PC-9 (cell line): ENCODE results near the gene CASP3. TPM values are rescaled to one million over a fixed set of nuclear protein-coding genes. Genes with fewer than 3 reads are reported as not detected.

Experiments used
- BruUV-seq: library from RNA; stranded (reverse); fragments of 400-500 nt; replicated peaks from 2 replicates; lab custom pipeline; 2021; lab: Mats Ljungman, UMichigan
- CTCF ChIA-PET: fragments of 300-600 bp; sonication (Branson Sonifier 250); formaldehyde crosslinking; loops from one replicate; lab custom pipeline; 2022; ENCODE audit warnings: antibody characterized with exemption; lab: Charles Lee
- POLR2A ChIA-PET: fragments of 300-600 bp; sonication (Branson Sonifier 250); formaldehyde crosslinking; loops from one replicate; lab custom pipeline; 2022; ENCODE audit warnings: antibody characterized with exemption; ENCODE audit not compliant: unreplicated experiment; lab: Charles Lee
- DNase-seq, 2 experiments: peaks; one replicate each; pipeline versions ENCODE4 v3.0.0 to v3.0.0-alpha.2; 2015 to 2022; ENCODE audit warnings: mixed read lengths in 1 of 2
- H2AFZ ChIP-seq: fragments of 200-600 bp; sonication (generic); 2 replicates; pipeline ENCODE4 v1.8.1; 2017; ENCODE audit warnings: antibody characterized with exemption
- H3F3A ChIP-seq: fragments of 200-600 bp; sonication (generic); 2 replicates; pipeline ENCODE4 v1.8.1; 2017; ENCODE audit warnings: antibody characterized with exemption, mild to moderate bottlenecking, low read depth; ENCODE audit not compliant: insufficient read depth
- H3K27ac ChIP-seq: fragments of 200-600 bp; sonication (generic); 2 replicates; pipeline ENCODE4 v1.6.1; 2016; ENCODE audit warnings: mixed run types
- H3K27me3 ChIP-seq: fragments of 200-600 bp; sonication (generic); 2 replicates; pipeline ENCODE4 v1.6.1; 2016; ENCODE audit warnings: low read depth, mixed run types; ENCODE audit not compliant: insufficient read depth
- H3K36me3 ChIP-seq: fragments of 200-600 bp; sonication (generic); 2 replicates; pipeline ENCODE4 v1.6.1; 2016; ENCODE audit warnings: low read depth, mixed run types
- H3K4me1 ChIP-seq: fragments of 200-600 bp; sonication (generic); replicated peaks from 2 replicates; pipeline ENCODE4 v1.6.1; 2016; ENCODE audit warnings: mixed run types; ENCODE audit not compliant: insufficient read depth
- H3K4me2 ChIP-seq: fragments of 200-600 bp; sonication (generic); 2 replicates; pipeline ENCODE4 v1.6.1; 2017; ENCODE audit warnings: mixed run types
- H3K4me3 ChIP-seq: fragments of 200-600 bp; sonication (generic); 2 replicates; pipeline ENCODE4 v1.6.1; 2016; ENCODE audit warnings: mixed run types
- H3K79me2 ChIP-seq: fragments of 200-600 bp; sonication (generic); 2 replicates; pipeline ENCODE4 v1.6.1; 2017; ENCODE audit warnings: low read depth, mixed run types
- H3K9me2 ChIP-seq: fragments of 200-600 bp; sonication (generic); 2 replicates; pipeline ENCODE4 v1.8.1; 2017; ENCODE audit warnings: mild to moderate bottlenecking; ENCODE audit not compliant: insufficient read depth
- H3K9me3 ChIP-seq: fragments of 200-600 bp; sonication (generic); 2 replicates; pipeline ENCODE4 v1.8.1; 2016; ENCODE audit warnings: low read depth; ENCODE audit not compliant: insufficient read depth
- H4K20me1 ChIP-seq: fragments of 200-600 bp; sonication (generic); 2 replicates; pipeline ENCODE4 v1.8.1; 2017; ENCODE audit not compliant: insufficient read depth
- CTCF ChIP-seq: fragments of 200-600 bp; sonication (generic); conservative IDR thresholded peaks from 2 replicates; pipeline ENCODE4 v1.6.1; 2017; ENCODE audit warnings: mixed run types, antibody characterized with exemption, mild to moderate bottlenecking, moderate library complexity
- EZH2 ChIP-seq: fragments of 200-600 bp; sonication (generic); IDR thresholded peaks from 2 replicates; pipeline ENCODE4 v1.8.0; 2017; ENCODE audit warnings: antibody characterized with exemption, low read depth
- intact Hi-C: fragments of 100-400 bp; cut with micrococcal nuclease; formaldehyde crosslinking; loops from one replicate; pipeline ENCODE4 v1.10.0; 2022; ENCODE audit not compliant: unreplicated experiment
- total RNA-seq: library from RNA; stranded (reverse); gene quantifications from 2 replicates; pipeline ENCODE4 v1.2.3, GENCODE V29; 2021

The CASP3 gene
- total RNA-seq, 1 experiment from 2014 or later: 35.7 TPM

- Histone ChIP-seq H3K4me2 (no peak overlapping the region), H3K79me2 (no peaks in the 10 kb centered on the region), H3K9me2 (no peaks in the 10 kb centered on the region), H2AFZ (no peak overlapping the region), H3K27ac (no peak overlapping the region), H4K20me1 (no peaks in the 10 kb centered on the region), H3K4me3 (no peak overlapping the region), H3F3A (peaks cover 19% of the 10 kb centered on the region), H3K9me3 (no peaks in the 10 kb centered on the region), H3K36me3 (no peaks in the 10 kb centered on the region), H3K4me1 (peaks cover 17% of the 10 kb centered on the region), H3K27me3 (no peaks in the 10 kb centered on the region)
- BruUV-seq: no TSS peak
- no peak for DNase-seq
- no peak for TF ChIP-seq EZH2
- TF ChIP-seq CTCF: no peak
- intact Hi-C loops: loop anchor here (5.0 kb wide), 1 partner anchor 397 kb away; no protein-coding TSS in a partner anchor
- ChIA-PET CTCF (interaction anchor here (1.0 kb wide), 1 partner anchor 28 kb away, joined by 4 read pairs; no protein-coding TSS in a partner anchor), POLR2A (no interaction called here)
These were observed 35.4 kb upstream of the CASP3 start for GRCh38 chr4:184684491-184685189.

- Histone ChIP-seq H3K9me3 (no peaks in the 10 kb centered on the region), H3K4me2 (no peak overlapping the region), H3F3A (no peaks in the 10 kb centered on the region), H2AFZ (no peak overlapping the region), H3K4me1 (no peaks in the 10 kb centered on the region), H3K9me2 (no peaks in the 10 kb centered on the region), H3K27ac (no peak overlapping the region), H4K20me1 (no peaks in the 10 kb centered on the region), H3K79me2 (no peaks in the 10 kb centered on the region), H3K4me3 (no peak overlapping the region), H3K27me3 (no peaks in the 10 kb centered on the region), H3K36me3 (no peaks in the 10 kb centered on the region)
- ChIA-PET CTCF (no interaction called here), POLR2A (no interaction called here)
- intact Hi-C loops: no loop called here
- DNase-seq: no peak
- TF ChIP-seq CTCF (no peak), EZH2 (no peak)
- no TSS peak for BruUV-seq
These were observed 32.7 kb upstream of the CASP3 start for GRCh38 chr4:184681916-184682315.

- POLR2A ChIA-PET: no interaction called here
- no peak for DNase-seq
These were observed 31.5 kb upstream of the CASP3 start for GRCh38 chr4:184680698-184681097.

More at GRCh38 chr4:184680698-184681097, 31.5 kb upstream of the CASP3 start:
- BruUV-seq: no TSS peak
- Histone ChIP-seq H3K36me3 (no peaks in the 10 kb centered on the region), H3K4me3 (no peak overlapping the region), H3K27ac (no peak overlapping the region), H3K4me1 (no peaks in the 10 kb centered on the region), H3F3A (no peaks in the 10 kb centered on the region), H2AFZ (no peak overlapping the region), H3K27me3 (no peaks in the 10 kb centered on the region), H3K4me2 (no peak overlapping the region), H4K20me1 (no peaks in the 10 kb centered on the region), H3K9me3 (no peaks in the 10 kb centered on the region), H3K9me2 (no peaks in the 10 kb centered on the region), H3K79me2 (no peaks in the 10 kb centered on the region)
- intact Hi-C loops: no loop called here
- CTCF ChIA-PET: no interaction called here
- TF ChIP-seq EZH2 (no peak), CTCF (no peak)
